LNCaP clone FGC (cell line): ENCODE measurements around the gene CFAP57.

ENCODE experiments used
- DNase-seq: peaks from one replicate; pipeline ENCODE4 v3.0.0-alpha.2; 2011; ENCODE audit warnings: low read depth
- H3K4me3 ChIP-seq: 2 replicates; pipeline ENCODE4 v1.5.1; 2011; ENCODE audit warnings: mild to moderate bottlenecking, low read depth, low read length, control low read depth
- TF ChIP-seq, protein P1 (sequence below): IDR thresholded peaks from 2 replicates; pipeline ENCODE4 v1.5.1; 2012; ENCODE audit warnings: mild to moderate bottlenecking; ENCODE audit not compliant: control insufficient read depth, insufficient read depth; ENCODE audit errors: extremely low read depth

CFAP57 gene

DNA sequence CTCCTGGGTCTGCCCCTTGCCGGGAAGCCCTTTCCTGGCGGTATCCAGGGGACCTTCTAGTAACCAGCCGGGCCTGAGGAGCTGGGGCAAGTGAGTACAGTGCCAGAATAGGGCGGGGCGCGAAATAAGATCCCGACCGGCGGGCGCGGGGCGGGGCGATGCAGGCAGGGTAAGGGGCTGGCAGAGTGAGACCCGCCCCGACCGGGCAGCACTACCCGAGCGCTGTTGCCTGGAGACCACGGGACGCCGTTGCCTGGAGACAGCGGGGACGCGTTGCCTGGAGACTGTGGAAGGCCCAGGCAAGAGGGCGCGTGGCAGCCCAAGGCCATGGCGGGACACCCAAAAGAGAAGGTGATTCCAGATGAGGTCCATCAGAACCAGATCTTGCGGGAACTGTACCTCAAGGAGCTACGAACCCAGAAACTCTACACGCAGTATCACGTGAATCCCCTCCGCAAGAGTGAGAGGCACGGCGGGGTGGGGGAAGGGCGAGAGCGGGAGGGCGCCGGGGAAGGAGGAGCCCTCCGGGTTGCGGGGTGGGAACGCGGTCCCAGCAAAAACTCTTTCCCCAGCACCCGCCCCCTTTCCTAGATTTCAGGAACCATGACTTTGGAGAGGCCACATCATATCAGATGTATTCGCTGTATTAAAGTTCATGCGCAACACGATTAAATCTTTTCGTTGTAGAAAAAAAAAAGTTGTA is 24.4 kb upstream of the CFAP57 start:
- TF ChIP-seq, protein P1, sequence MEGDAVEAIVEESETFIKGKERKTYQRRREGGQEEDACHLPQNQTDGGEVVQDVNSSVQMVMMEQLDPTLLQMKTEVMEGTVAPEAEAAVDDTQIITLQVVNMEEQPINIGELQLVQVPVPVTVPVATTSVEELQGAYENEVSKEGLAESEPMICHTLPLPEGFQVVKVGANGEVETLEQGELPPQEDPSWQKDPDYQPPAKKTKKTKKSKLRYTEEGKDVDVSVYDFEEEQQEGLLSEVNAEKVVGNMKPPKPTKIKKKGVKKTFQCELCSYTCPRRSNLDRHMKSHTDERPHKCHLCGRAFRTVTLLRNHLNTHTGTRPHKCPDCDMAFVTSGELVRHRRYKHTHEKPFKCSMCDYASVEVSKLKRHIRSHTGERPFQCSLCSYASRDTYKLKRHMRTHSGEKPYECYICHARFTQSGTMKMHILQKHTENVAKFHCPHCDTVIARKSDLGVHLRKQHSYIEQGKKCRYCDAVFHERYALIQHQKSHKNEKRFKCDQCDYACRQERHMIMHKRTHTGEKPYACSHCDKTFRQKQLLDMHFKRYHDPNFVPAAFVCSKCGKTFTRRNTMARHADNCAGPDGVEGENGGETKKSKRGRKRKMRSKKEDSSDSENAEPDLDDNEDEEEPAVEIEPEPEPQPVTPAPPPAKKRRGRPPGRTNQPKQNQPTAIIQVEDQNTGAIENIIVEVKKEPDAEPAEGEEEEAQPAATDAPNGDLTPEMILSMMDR, result no peak
- DNase-seq, result peak; percentile 61
- H3K4me3 ChIP-seq, result peak overlapping the region; percentile 35

DNA sequence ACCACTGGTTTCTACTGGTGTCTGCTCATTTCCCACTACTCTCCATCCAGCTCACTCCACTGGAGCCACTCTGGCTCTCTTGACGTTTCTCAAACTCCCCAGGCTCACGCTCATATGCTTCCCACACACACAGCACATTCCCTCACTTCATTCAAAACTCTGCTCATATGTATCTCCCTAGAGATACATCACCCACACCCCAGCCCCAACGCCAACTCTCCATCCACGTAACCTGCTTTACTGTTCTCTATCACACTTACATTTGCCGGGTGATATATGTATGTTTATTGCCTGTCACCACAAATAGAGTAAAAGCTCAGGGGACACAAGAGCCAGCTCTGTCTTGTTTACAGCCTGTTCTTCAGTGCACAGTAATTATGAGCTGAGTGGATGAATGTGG is 22.2 kb upstream of the CFAP57 start:
- DNase-seq, result no peak
- H3K4me3 ChIP-seq, result no peak overlapping the region
- TF ChIP-seq, protein P1, result no peak

DNA sequence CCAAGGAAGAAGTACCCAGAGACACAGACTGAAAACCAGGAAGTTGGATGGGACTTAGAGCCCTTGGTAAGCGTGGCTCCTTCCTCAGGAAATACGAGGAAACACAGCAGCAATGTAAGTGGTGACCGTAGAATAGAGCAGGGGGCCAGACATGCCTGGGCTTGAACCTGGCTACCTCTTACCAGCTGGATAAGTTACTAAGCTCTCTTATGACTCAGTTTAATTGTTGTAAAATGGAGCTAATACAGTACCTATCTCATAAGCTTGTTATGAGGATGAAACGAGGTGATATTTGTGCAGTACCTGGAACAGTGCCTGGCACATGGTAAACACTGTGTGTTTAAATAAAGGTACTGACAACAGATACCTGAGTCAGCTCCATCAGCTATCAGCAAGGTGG is 19.3 kb upstream of the CFAP57 start:
- H3K4me3 ChIP-seq, result no peak overlapping the region
- DNase-seq, result peak; percentile 75
- TF ChIP-seq, protein P1, result no peak

DNA sequence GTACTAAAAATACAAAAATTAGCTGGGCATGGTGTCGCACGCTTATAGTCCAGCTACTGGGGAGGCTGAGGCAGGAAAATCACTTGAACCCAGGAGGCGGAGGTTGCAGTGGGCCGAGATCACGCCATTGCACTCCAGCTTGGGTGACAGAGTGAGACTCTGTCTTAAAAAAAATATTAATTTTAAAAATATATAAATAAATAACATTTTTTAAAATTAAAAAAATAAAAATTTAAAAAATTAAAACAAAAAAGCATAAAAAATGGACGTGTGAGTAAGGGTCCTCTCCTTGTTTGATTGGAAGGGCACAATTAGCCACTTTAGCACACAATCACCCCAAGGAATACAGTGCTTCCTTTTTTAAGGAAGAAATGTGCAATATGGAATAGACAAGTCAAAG is 18.7 kb upstream of the CFAP57 start:
- no peak overlapping the region for H3K4me3 ChIP-seq
- TF ChIP-seq, protein P1, result no peak
- DNase-seq, result no peak

DNA sequence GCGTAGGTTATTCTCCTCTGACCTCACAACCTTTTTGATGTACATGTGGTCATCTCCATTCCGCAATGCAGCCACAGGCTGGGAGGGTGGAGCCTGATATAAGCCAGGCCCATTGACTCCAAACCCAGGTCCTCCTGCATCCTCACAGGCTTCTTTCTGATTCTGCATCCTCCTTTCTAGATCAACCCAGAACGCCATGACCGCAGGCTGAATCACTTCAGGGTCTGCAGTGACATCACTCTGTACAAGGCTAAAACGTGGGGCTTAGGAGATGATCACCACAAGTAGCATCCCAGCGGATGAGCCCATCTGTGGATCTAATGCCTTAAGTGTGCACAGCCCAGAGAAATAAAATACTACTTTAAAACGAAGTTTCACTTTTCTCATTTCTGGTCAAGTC is 16.1 kb upstream of the CFAP57 start:
- DNase-seq, result no peak
- TF ChIP-seq, protein P1, result no peak
- H3K4me3 ChIP-seq, result no peak overlapping the region

DNA sequence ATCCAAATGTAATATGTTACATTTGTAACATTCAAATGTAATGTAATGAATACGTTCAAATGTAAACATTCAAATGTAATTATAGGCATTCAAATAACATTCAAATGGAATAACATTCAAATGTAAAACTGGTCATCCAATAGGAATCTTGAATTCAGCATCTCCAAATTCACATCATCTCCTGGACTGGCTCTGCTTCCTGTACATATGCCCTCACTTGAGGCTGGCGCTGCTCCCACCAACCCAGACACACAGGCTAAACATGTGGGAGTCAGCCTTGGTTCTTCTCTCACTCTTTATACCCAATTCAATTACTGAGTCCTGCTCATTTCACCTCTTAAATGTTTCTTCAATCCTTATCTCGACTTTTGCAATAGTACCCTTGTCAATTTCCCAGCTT is 7.0 kb upstream of the CFAP57 start:
- no peak overlapping the region for H3K4me3 ChIP-seq
- TF ChIP-seq, protein P1, result no peak
- DNase-seq, result no peak

DNA sequence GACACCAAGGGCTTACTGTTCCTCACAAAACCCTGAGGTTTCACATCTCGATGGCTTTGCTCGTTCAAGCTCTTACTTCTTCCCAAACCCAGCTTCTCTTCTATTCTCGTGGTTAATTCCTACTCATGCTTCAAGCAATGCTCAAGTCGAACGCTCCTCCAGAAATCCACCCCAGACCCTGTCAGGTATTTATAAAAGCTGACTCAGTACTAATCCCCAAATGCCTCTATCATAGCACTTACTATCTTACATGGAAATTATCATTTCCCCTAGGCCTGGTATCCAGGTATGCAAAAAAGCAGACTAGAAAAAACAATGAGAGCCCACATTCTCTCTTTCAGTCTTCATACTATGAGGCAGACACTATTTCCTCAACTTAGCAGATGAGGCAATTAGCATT is 6.4 kb upstream of the CFAP57 start:
- TF ChIP-seq, protein P1, result no peak
- no peak for DNase-seq
- no peak overlapping the region for H3K4me3 ChIP-seq
